Stimulated activated effector memory CD8-positive, alpha-beta T cell treated with anti-CD3 and anti-CD28 coated beads, Interleukin-12 subunit alpha, Interleukin-12 subunit beta, amount 100 ng/mL, for 72 hours (primary cell): ENCODE data around the gene DND1.
"Not testable (repeated sequence)": the region's sequence is repeated elsewhere in the genome, so short reads cannot be mapped to it uniquely, and the experiment has no call there.

Experiments used
- ATAC-seq: fragments of 150-1000 bp; cut with Tn5 transposase; 2 replicates; pipeline ENCODE4 v1.10.0; 2021
- DNase-seq, 2 donors: peaks; one replicate each; pipeline ENCODE4 v3.0.0; 2021 to 2022; ENCODE audit warnings: low spot score in 2 of 2
- H3K27ac Mint-ChIP-seq: one replicate; pipeline ENCODE4 v1.8.0; 2022; ENCODE audit warnings: mild to moderate bottlenecking, mixed read lengths
- H3K36me3 Mint-ChIP-seq: one replicate; pipeline ENCODE4 v1.8.0; 2022; ENCODE audit warnings: mild to moderate bottlenecking, mixed read lengths
- H3K4me1 Mint-ChIP-seq: one replicate; pipeline ENCODE4 v1.8.0; 2022; ENCODE audit warnings: mixed read lengths
- H3K4me3 Mint-ChIP-seq: one replicate; pipeline ENCODE4 v1.8.0; 2022; ENCODE audit warnings: mild to moderate bottlenecking, mixed read lengths
- H3K9me3 Mint-ChIP-seq: one replicate; pipeline ENCODE4 v1.8.0; 2022; ENCODE audit warnings: mixed read lengths

The DND1 gene

GRCh38 chr5:140627972-140628371 lies 45.4 kb downstream of the DND1 start:
- Mint-ChIP-seq H3K36me3 (no peaks in the 10 kb centered on the region), H3K27ac (no peak overlapping the region), H3K4me3 (no peak overlapping the region), H3K4me1 (peaks cover 21% of the 10 kb centered on the region), H3K9me3 (no peaks in the 10 kb centered on the region)
- ATAC-seq (no peak), DNase-seq (no peak)

- H3K27ac Mint-ChIP-seq, H3K36me3 Mint-ChIP-seq, H3K4me1 Mint-ChIP-seq, H3K4me3 Mint-ChIP-seq, H3K9me3 Mint-ChIP-seq, DNase-seq, ATAC-seq: not testable (repeated sequence)
Observed at GRCh38 chr5:140624886-140625285, 48.5 kb downstream of the DND1 start.

GRCh38 chr5:140623061-140623460 lies 50.3 kb downstream of the DND1 start:
- not testable (repeated sequence) for DNase-seq, H3K4me1 Mint-ChIP-seq, ATAC-seq, H3K36me3 Mint-ChIP-seq, H3K27ac Mint-ChIP-seq, H3K4me3 Mint-ChIP-seq, H3K9me3 Mint-ChIP-seq

- H3K9me3 Mint-ChIP-seq: no peaks in the 10 kb centered on the region
- no peak overlapping the region for H3K4me3 Mint-ChIP-seq
- no peak for DNase-seq
- no peaks in the 10 kb centered on the region for H3K36me3 Mint-ChIP-seq
- ATAC-seq: no peak
- no peak overlapping the region for H3K27ac Mint-ChIP-seq
- H3K4me1 Mint-ChIP-seq: no peaks in the 10 kb centered on the region
Observed at GRCh38 chr5:140622301-140622700, 51.1 kb downstream of the DND1 start.
